GM20431 (cell line): ENCODE data around the gene PJA1.

ENCODE experiments used
- in situ Hi-C: fragments of 300-500 bp; cut with MseI, MboI; formaldehyde crosslinking; loops from one replicate; pipeline ENCODE4 v1.15.0; 2020; ENCODE audit warnings: low sequenced_read_pairs; ENCODE audit not compliant: unreplicated experiment

PJA1 gene, protein sequence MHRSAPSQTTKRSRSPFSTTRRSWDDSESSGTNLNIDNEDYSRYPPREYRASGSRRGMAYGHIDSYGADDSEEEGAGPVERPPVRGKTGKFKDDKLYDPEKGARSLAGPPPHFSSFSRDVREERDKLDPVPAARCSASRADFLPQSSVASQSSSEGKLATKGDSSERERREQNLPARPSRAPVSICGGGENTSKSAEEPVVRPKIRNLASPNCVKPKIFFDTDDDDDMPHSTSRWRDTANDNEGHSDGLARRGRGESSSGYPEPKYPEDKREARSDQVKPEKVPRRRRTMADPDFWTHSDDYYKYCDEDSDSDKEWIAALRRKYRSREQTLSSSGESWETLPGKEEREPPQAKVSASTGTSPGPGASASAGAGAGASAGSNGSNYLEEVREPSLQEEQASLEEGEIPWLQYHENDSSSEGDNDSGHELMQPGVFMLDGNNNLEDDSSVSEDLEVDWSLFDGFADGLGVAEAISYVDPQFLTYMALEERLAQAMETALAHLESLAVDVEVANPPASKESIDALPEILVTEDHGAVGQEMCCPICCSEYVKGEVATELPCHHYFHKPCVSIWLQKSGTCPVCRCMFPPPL

DNA sequence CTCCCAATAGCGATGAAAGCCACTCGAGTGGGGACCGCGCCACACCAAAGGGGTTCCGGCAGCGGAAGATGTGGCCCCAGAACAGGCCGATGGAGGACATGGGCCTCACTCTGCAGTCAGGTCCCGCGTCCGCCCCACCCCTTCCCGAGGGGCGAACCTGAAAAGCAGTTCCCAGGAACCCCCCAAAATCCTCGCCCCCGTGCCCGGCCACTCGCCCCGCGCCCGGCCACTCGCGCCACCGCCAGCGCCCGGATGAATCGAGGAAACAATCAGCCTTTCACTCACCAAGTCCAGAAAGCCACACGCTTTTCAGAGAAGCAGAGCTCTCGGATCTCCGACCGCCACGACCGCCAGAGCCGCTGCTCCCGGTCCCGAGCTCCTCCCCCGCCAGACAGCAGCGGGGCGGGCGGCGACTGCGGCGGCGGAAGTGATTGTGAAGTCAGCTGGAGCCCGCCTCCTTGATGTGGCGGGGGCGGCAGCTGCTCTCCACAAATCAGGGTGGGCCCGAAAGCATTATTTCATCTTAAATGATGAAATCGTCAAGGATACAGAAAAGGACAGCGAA is at the start of gene PJA1:
Gene PJA1 (minus strand): TSS at position 367 of the 565 bp plus-strand sequence. CDS start 2,380 bp downstream, outside the sequence.
- in situ Hi-C loops = no loop called here

DNA sequence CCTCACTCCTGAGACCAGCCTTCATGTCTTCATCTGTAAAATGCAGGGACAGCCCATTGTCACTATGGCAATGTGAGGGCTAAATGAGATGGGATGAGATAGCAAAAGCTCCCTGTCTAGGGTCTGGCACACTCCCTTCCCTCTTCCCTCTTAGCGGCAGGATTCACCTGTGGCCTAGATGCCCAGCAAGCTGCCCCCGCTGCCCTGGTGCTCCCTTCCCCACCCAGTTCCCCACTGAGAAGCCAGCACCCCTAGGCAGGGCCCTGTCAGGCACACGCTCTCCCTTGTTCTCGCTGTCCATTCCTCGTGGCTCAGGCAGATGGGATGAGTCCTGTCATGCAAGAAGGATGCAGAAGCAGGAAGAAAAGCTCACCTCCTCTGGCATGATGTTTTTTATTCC is 49.2 kb upstream of the PJA1 start:
- in situ Hi-C loops = loop anchor here (25.0 kb wide), 1 partner anchor 377 kb away; the partner anchor contains the start of gene EFNB1

DNA sequence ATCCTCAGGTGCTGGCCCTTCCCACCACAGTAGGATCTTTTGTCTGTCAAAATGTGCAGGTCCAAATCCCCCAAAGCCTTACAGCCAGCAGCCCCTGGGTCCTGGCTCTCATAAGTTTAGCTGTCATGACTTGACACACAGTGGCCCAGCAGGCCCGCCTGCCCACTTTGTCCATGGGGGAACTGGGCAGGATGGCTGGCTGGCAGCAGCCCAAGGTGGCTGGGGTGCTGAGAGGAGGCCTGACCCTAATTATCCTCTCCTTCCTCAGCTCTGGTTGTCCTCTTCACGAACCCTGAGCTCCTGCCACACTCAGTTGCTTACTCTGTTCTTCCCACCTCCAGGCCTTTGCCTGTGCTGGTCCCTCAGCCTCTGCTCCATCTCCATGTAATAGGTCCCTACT is 46.4 kb upstream of the PJA1 start:
- in situ Hi-C loops = loop anchor here (25.0 kb wide), 1 partner anchor 374 kb away; the partner anchor contains the start of gene EFNB1

DNA sequence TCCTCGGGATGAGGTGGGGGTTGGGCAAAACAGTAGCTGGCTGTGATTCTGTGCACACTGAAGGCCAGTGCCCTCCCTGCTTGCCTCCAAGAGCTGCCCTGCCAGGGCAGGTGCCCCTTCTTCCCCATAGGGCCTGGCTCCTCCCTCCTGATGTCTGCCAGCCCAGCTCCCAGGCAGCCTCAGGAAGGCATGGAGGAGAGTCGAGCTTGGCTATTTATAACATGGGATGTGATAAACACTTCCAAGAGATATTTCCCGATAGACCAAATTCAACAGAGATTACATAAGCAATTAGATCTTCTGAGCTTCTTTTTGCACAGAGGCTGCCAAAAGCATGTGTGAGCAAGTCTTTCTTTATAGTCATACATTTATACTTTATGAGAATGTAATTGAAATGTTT is 45.3 kb upstream of the PJA1 start:
- in situ Hi-C loops = loop anchor here (25.0 kb wide), 1 partner anchor 373 kb away; the partner anchor contains the start of gene EFNB1

- in situ Hi-C loops = loop anchor here (25.0 kb wide), 1 partner anchor 370 kb away; the partner anchor contains the start of gene EFNB1
Measured at GRCh38 chrX:69207216-69207615, 42.0 kb upstream of the PJA1 start.

GRCh38 chrX:69203638-69204037 is 38.4 kb upstream of the PJA1 start:
- in situ Hi-C loops = loop anchor here (25.0 kb wide), 1 partner anchor 366 kb away; the partner anchor contains the start of gene EFNB1

DNA sequence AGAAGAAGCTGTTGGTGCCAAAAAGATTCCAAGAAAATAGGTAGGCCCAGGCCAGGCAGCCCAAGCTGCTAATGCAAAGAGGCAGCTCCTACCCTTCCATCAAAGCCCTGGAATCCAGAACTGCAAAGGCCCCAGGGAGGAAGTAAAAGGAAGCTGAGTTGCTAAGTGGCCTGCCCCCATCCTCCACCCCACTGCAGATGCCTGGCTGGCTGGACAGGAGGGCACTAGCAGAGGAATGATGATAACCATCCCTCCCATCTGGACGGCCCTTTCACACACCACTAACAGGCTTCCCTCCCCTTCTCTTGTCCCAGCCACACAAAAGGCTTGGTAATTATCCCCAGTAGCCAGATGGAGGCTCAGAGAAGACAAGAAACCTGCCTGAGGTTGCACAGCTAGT is 32.4 kb upstream of the PJA1 start:
- in situ Hi-C loops = no loop called here

DNA sequence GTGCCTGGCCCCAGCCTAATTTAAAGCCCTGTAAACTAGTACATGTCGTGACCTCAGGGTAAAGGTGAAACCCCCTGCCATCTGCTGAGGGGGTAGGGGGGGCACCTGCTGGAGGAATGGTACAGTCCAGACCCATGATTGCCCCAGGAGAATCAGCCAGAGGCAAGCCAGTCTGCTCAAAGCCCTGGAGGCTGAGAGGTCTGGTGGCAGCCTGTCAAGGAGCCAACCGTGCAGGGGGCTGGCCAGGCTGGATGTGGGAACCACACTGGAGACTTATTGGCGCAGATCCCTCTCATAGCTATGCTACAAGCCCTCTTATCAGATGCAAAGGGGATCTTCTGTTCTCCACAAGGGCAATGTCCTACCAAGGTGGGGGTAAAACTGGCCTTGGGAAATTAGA is 31.4 kb upstream of the PJA1 start:
- in situ Hi-C loops = no loop called here

DNA sequence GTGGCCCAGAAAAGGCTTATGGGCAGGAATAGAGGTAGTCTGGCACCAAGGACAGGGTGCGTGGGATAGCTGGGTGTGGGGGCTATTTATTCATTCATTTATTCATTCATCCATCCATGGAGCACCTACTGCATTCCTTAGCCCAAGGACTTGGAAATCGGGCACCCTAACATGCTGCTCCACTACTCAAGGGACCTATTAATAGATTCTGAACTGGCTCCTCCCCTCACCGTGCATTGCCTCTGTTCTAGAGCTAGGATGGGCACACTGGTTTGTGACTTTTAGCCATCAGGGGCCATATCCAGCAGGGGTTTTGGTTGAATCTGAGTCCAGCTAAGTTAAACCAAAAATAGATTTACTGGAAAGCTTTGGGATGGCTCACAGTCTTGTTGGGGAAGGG is 30.6 kb upstream of the PJA1 start:
- in situ Hi-C loops = no loop called here

- in situ Hi-C loops = no loop called here
Measured at GRCh38 chrX:69195192-69195591, 29.9 kb upstream of the PJA1 start.

DNA sequence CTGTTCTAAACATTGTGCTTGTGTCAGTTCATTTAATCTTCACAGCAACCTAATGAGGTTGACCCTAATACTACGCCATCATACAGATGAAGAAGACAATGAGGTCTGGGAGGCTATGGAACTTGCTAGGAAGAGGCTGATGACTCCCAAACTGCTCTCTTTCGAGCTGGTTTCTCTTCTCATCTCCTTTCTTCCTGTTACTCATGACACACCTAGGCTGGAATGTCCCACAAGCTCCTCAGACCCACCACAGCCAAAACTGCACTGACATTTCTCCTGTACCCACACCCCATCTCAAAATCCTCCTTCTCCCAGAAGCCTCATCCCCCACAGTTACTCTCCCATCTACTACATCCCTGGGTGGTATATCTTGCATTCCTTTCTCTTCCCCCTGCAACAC is 27.4 kb upstream of the PJA1 start:
- in situ Hi-C loops = no loop called here

- in situ Hi-C loops = no loop called here
Measured at GRCh38 chrX:69189576-69190371, 24.5 kb upstream of the PJA1 start.

DNA sequence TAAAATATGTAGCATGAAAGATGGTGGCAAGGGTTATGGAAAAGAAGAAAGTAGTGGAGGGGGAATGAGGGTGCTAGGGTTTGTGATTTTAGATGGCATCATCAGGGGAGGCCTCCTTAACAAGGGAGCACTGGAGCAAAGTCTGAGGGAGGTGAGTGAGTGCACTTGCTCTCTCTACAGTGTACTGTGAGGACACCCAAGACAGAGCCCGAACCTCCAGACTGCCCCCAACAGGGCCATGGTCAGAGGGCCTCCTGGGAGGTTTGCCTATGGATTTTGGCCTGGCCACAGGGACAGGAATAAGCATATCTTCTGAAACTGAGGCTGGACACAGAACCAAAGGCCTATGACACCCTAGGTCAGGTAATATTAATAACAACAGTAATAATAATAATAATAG is 21.4 kb upstream of the PJA1 start:
- in situ Hi-C loops = no loop called here

- in situ Hi-C loops = no loop called here
Measured at GRCh38 chrX:69185886-69186285, 20.6 kb upstream of the PJA1 start.

GRCh38 chrX:69185141-69185540 is 19.9 kb upstream of the PJA1 start:
- in situ Hi-C loops = no loop called here

- in situ Hi-C loops = no loop called here
Measured at GRCh38 chrX:69182818-69183380, 17.6 kb upstream of the PJA1 start.

GRCh38 chrX:69179380-69179911 is 14.2 kb upstream of the PJA1 start:
- in situ Hi-C loops = no loop called here

DNA sequence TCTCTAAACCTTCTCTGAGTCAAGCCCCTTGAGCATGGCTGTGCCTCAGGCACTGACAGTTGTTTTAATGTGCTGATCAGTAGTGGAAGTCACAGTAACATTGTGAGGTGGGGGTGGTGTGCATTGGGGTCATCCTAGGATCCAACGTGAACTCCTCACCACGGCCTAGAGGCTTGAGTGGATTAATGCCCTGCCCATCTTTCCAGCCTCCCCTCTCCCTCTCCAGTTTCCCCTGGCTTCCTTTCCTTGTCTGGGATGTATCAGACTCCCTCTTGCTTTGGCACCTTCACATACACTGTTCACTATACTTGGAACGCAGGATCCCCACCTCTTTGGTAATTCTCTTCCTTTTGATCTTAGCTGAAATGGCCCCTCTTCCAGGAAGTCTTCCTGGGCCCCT is 13.3 kb upstream of the PJA1 start:
- in situ Hi-C loops = no loop called here

GRCh38 chrX:69177511-69178162 is 12.4 kb upstream of the PJA1 start:
- in situ Hi-C loops = no loop called here
